GM18511 (cell line): ENCODE data around the gene ROR1.
A peak's percentile ranks its signal among the peaks of the same experiment; 100 is the strongest.

Experiments used
- ATAC-seq: cut with Tn5 transposase; IDR thresholded peaks from one replicate; pipeline ENCODE4 v1.9.1; 2021; ENCODE audit warnings: mild to moderate bottlenecking, moderate library complexity; ENCODE audit not compliant: unreplicated experiment

ROR1 gene

GRCh38 chr1:63773815-63774616, at the start of gene ROR1:
Gene ROR1 (plus strand): TSS chr1:63774017.
- ATAC-seq = peak; percentile 91

GRCh38 chr1:63724375-63724899, 49.4 kb upstream of the ROR1 start:
- ATAC-seq = no peak

- ATAC-seq = no peak
Measured at GRCh38 chr1:63728611-63729226, 45.1 kb upstream of the ROR1 start.

- ATAC-seq = no peak
Measured at GRCh38 chr1:63729227-63729620, 44.6 kb upstream of the ROR1 start.

- no peak for ATAC-seq
Measured at GRCh38 chr1:63730211-63730610, 43.6 kb upstream of the ROR1 start.

GRCh38 chr1:63731117-63732043, 42.4 kb upstream of the ROR1 start:
- no peak for ATAC-seq

- no peak for ATAC-seq
Measured at GRCh38 chr1:63732666-63733065, 41.2 kb upstream of the ROR1 start.

GRCh38 chr1:63738772-63739171, 35.0 kb upstream of the ROR1 start:
- no peak for ATAC-seq

GRCh38 chr1:63739452-63739851, 34.4 kb upstream of the ROR1 start:
- no peak for ATAC-seq

- ATAC-seq = no peak
Measured at GRCh38 chr1:63740432-63740831, 33.4 kb upstream of the ROR1 start.

- no peak for ATAC-seq
Measured at GRCh38 chr1:63742526-63742925, 31.3 kb upstream of the ROR1 start.

- no peak for ATAC-seq
Measured at GRCh38 chr1:63743781-63744180, 30.0 kb upstream of the ROR1 start.

- ATAC-seq = no peak
Measured at GRCh38 chr1:63746129-63746864, 27.5 kb upstream of the ROR1 start.

- ATAC-seq = no peak
Measured at GRCh38 chr1:63747445-63747844, 26.4 kb upstream of the ROR1 start.

GRCh38 chr1:63748046-63748580, 25.7 kb upstream of the ROR1 start:
- no peak for ATAC-seq

- no peak for ATAC-seq
Measured at GRCh38 chr1:63748641-63749040, 25.2 kb upstream of the ROR1 start.

- no peak for ATAC-seq
Measured at GRCh38 chr1:63750721-63751120, 23.1 kb upstream of the ROR1 start.

GRCh38 chr1:63752176-63752575, 21.6 kb upstream of the ROR1 start:
- no peak for ATAC-seq

GRCh38 chr1:63753591-63753990, 20.2 kb upstream of the ROR1 start:
- no peak for ATAC-seq

- no peak for ATAC-seq
Measured at GRCh38 chr1:63756839-63757238, 17.0 kb upstream of the ROR1 start.
